A549 (cell line): ENCODE data around the gene PTGFRN. TPM values are rescaled to one million over a fixed set of nuclear protein-coding genes. Genes with fewer than 3 reads are reported as not detected.

Experiments used
- ATAC-seq, 2 experiments: fragments of 200-7000 bp in 1 of 2; fragments of >200 bp in 1 of 2; cut with Nextera tagmentation in 1 of 2; cut with Tn5 transposase in 1 of 2; 3 replicates each; pipeline versions ENCODE4 v1.8.0 to v1.9.1; 2018 to 2020; ENCODE audit warnings: mild to moderate bottlenecking in 1 of 2, moderate library complexity in 1 of 2
- CTCF ChIA-PET: fragments of 300-600 bp; sonication (Branson Sonifier 250); formaldehyde crosslinking; extraction: SDS; loops from one replicate; lab custom pipeline; 2021; ENCODE audit warnings: antibody characterized with exemption, inconsistent platforms; lab: Yijun Ruan, JAX
- POLR2A ChIA-PET: fragments of 350-600 bp; formaldehyde crosslinking; extraction: SDS; loops from one replicate; lab custom pipeline; 2021; ENCODE audit warnings: antibody characterized with exemption, inconsistent platforms; lab: Yijun Ruan, JAX
- DNase-seq, 2 experiments: peaks; one replicate each; pipeline versions ENCODE4 v3.0.0 to v3.0.0-alpha.2; 2011 to 2016; ENCODE audit warnings: low read depth in 1 of 2, low spot score in 1 of 2
- FAIRE-seq: peaks from 2 replicates; lab custom pipeline; 2011; peaks lifted over from hg19 to GRCh38; lab: Jason Lieb, UNC
- H3K27ac ChIP-seq, 2 experiments: fragments of >200 bp; sonication (Bioruptor Twin); formaldehyde crosslinking; 3 replicates each; pipeline ENCODE4 v1.5.1; 2016 to 2017
- H3K4me1 ChIP-seq: fragments of >200 bp; sonication (Bioruptor Twin); formaldehyde crosslinking; 3 replicates; pipeline ENCODE4 v1.6.1; 2016
- H3K4me2 ChIP-seq: fragments of >200 bp; sonication (Bioruptor Twin); formaldehyde crosslinking; 3 replicates; pipeline ENCODE4 v1.6.1; 2016
- H3K4me3 ChIP-seq: fragments of >200 bp; sonication (Bioruptor Twin); formaldehyde crosslinking; 3 replicates; pipeline ENCODE4 v1.5.1; 2016
- H3K9me3 ChIP-seq: fragments of >200 bp; sonication (Bioruptor Twin); formaldehyde crosslinking; 3 replicates; pipeline ENCODE4 v1.6.1; 2016
- BCL3 ChIP-seq: fragments of >200 bp; sonication (Bioruptor Twin); formaldehyde crosslinking; IDR thresholded peaks from 3 replicates; pipeline ENCODE4 v1.6.1; 2016
- BHLHE40 ChIP-seq: IDR thresholded peaks from 2 replicates; pipeline ENCODE4 v1.6.1; 2012; ENCODE audit warnings: low read depth, low read length, inconsistent platforms
- CHD4 ChIP-seq: fragments of 200-600 bp; sonication (generic); IDR thresholded peaks from 2 replicates; pipeline ENCODE4 v1.6.1; 2016; ENCODE audit warnings: antibody characterized with exemption, mild to moderate bottlenecking, borderline replicate concordance
- EHF ChIP-seq: fragments of 250-450 bp; sonication (Bioruptor Pico); IDR thresholded peaks from 2 replicates; pipeline ENCODE4 v1.5.0; 2020; ENCODE audit warnings: mild to moderate bottlenecking
- ELK1 ChIP-seq: fragments of 150-350 bp; IDR thresholded peaks from 2 replicates; pipeline ENCODE4 v1.6.1; 2014; ENCODE audit warnings: low read depth, mild to moderate bottlenecking, low read length
- FOSB ChIP-seq: fragments of 250-450 bp; sonication (Bioruptor Pico); IDR thresholded peaks from 2 replicates; pipeline ENCODE4 v1.5.0; 2020; ENCODE audit warnings: mild to moderate bottlenecking, moderate library complexity
- FOXS1 ChIP-seq: fragments of 250-450 bp; sonication (Bioruptor Pico); IDR thresholded peaks from 2 replicates; pipeline ENCODE4 v1.5.0; 2020; ENCODE audit warnings: mild to moderate bottlenecking, moderate library complexity
- GATA3 ChIP-seq: IDR thresholded peaks from 2 replicates; pipeline ENCODE4 v1.6.1; 2012; ENCODE audit warnings: borderline replicate concordance
- HDAC2 ChIP-seq: fragments of 200-600 bp; sonication (generic); IDR thresholded peaks from 2 replicates; pipeline ENCODE4 v1.6.1; 2016
- HEYL ChIP-seq: fragments of 250-450 bp; sonication (Bioruptor Pico); IDR thresholded peaks from 2 replicates; pipeline ENCODE4 v1.8.0; 2021; ENCODE audit warnings: mild to moderate bottlenecking, moderate library complexity
- HOXB5 ChIP-seq: fragments of 250-450 bp; sonication (Bioruptor Pico); IDR thresholded peaks from 2 replicates; pipeline ENCODE4 v1.5.0; 2020; ENCODE audit warnings: mild to moderate bottlenecking, moderate library complexity
- JUN ChIP-seq, 2 experiments: fragments of >200 bp; sonication (Bioruptor Twin); formaldehyde crosslinking; IDR thresholded peaks; 2 replicates in 1 of 2; 3 replicates in 1 of 2; pipeline ENCODE4 v1.6.1; 2016 to 2017
- JUNB ChIP-seq: fragments of >200 bp; sonication (Bioruptor Twin); formaldehyde crosslinking; IDR thresholded peaks from 2 replicates; pipeline ENCODE4 v1.6.1; 2016
- KDM5A ChIP-seq: fragments of 200-600 bp; sonication (generic); IDR thresholded peaks from 2 replicates; pipeline ENCODE4 v1.6.1; 2016; ENCODE audit warnings: antibody characterized with exemption, mild to moderate bottlenecking
- MAFK ChIP-seq: fragments of 450-650 bp; IDR thresholded peaks from 2 replicates; pipeline ENCODE4 v1.6.1; 2014; ENCODE audit not compliant: partially characterized antibody
- NPAS2 ChIP-seq: fragments of 250-450 bp; sonication (Bioruptor Pico); IDR thresholded peaks from 2 replicates; pipeline ENCODE4 v1.8.0; 2022; ENCODE audit warnings: mild to moderate bottlenecking, moderate library complexity, borderline replicate concordance
- PBX3 ChIP-seq: IDR thresholded peaks from 2 replicates; pipeline ENCODE4 v1.6.1; 2012
- PHF8 ChIP-seq: fragments of 200-600 bp; sonication (generic); IDR thresholded peaks from 2 replicates; pipeline ENCODE4 v1.6.1; 2016; ENCODE audit warnings: low read depth, mild to moderate bottlenecking, antibody characterized with exemption, moderate library complexity, borderline replicate concordance
- POLR2A ChIP-seq: IDR thresholded peaks from 2 replicates; pipeline ENCODE4 v1.6.1; 2012; ENCODE audit warnings: mild to moderate bottlenecking, low read length
- POLR2AphosphoS2 ChIP-seq: conservative IDR thresholded peaks from 2 replicates; pipeline ENCODE4 v1.6.1; 2012; ENCODE audit warnings: low read length, improper control_type of control experiment, inconsistent platforms
- RAD21 ChIP-seq, 2 experiments: fragments of >200 bp in 1 of 2; sonication (Bioruptor Twin) in 1 of 2; formaldehyde crosslinking in 1 of 2; IDR thresholded peaks in 1 of 2; conservative IDR thresholded peaks in 1 of 2; 2 replicates in 1 of 2; 3 replicates in 1 of 2; pipeline ENCODE4 v1.6.1; 2012 to 2018; ENCODE audit warnings: inconsistent platforms in 1 of 2
- RCOR1 ChIP-seq: fragments of 150-350 bp; IDR thresholded peaks from 2 replicates; pipeline ENCODE4 v1.6.1; 2014; ENCODE audit warnings: antibody characterized with exemption, low read length, low read depth
- RFX5 ChIP-seq: fragments of 450-650 bp; IDR thresholded peaks from 2 replicates; pipeline ENCODE4 v1.7.1; 2014; ENCODE audit warnings: antibody characterized with exemption, mild to moderate bottlenecking, moderate library complexity
- RNF2 ChIP-seq: fragments of 200-600 bp; sonication (generic); IDR thresholded peaks from 2 replicates; pipeline ENCODE4 v1.6.1; 2016; ENCODE audit warnings: low read depth, mild to moderate bottlenecking, antibody characterized with exemption, moderate library complexity, borderline replicate concordance
- SMC3 ChIP-seq: fragments of >200 bp; sonication (Bioruptor Twin); formaldehyde crosslinking; IDR thresholded peaks from 3 replicates; pipeline ENCODE4 v1.6.1; 2018; ENCODE audit warnings: inconsistent platforms
- TP53 ChIP-seq: fragments of 250-450 bp; sonication (Bioruptor Pico); IDR thresholded peaks from 2 replicates; pipeline ENCODE4 v1.5.0; 2021; ENCODE audit warnings: mild to moderate bottlenecking, moderate library complexity
- ZFP36 ChIP-seq: fragments of 450-650 bp; IDR thresholded peaks from 2 replicates; pipeline ENCODE4 v1.6.1; 2014; ENCODE audit warnings: borderline replicate concordance; ENCODE audit not compliant: partially characterized antibody
- ZNF302 ChIP-seq: fragments of 250-450 bp; sonication (Bioruptor Pico); IDR thresholded peaks from 2 replicates; pipeline ENCODE4 v1.9.0; 2021; ENCODE audit warnings: inconsistent platforms, mild to moderate bottlenecking, moderate library complexity
- ZSCAN20 ChIP-seq: fragments of 250-450 bp; sonication (Bioruptor Pico); IDR thresholded peaks from 2 replicates; pipeline ENCODE4 v1.8.0; 2022; ENCODE audit warnings: mild to moderate bottlenecking, moderate library complexity
- WGBS: methylation state at CpG from one replicate; pipeline ENCODE4 v1.1.6; 2017; ENCODE audit errors: missing lambda C conversion rate; 5-methylcytosine and 5-hydroxymethylcytosine counted together
- polyA plus RNA-seq, 4 experiments: library from polyadenylated mRNA; depleted of rRNA in 3 of 4; stranded (reverse); fragments of >200 nt; fragmentation: RNase III in 1 of 4; extraction: RNeasy Plus Mini Kit Qiagen cat#74134 plus additional on column Dnase treatment in 1 of 4; gene quantifications; 2 replicates in 3 of 4; 3 replicates in 1 of 4; pipeline ENCODE4 v1.2.3, GENCODE V29; 2011 to 2017
- TF ChIP-seq, protein P1 (sequence below): IDR thresholded peaks from 2 replicates; pipeline ENCODE4 v1.6.1; 2012; ENCODE audit warnings: low read depth, borderline replicate concordance
- TF ChIP-seq, protein P2 (sequence below): fragments of 250-450 bp; sonication (Bioruptor Pico); IDR thresholded peaks from 2 replicates; pipeline ENCODE4 v1.5.0; 2020; ENCODE audit warnings: low read depth, mild to moderate bottlenecking, moderate library complexity
- TF ChIP-seq, protein P3 (sequence below): fragments of >200 bp; sonication (Bioruptor Twin); formaldehyde crosslinking; IDR thresholded peaks from 2 replicates; pipeline ENCODE4 v1.6.1; 2016

Gene PTGFRN
- polyA plus RNA-seq, 2 of the 4 experiments (the other 2 are of a cell fraction) = 17.4 to 39.0 TPM

DNA sequence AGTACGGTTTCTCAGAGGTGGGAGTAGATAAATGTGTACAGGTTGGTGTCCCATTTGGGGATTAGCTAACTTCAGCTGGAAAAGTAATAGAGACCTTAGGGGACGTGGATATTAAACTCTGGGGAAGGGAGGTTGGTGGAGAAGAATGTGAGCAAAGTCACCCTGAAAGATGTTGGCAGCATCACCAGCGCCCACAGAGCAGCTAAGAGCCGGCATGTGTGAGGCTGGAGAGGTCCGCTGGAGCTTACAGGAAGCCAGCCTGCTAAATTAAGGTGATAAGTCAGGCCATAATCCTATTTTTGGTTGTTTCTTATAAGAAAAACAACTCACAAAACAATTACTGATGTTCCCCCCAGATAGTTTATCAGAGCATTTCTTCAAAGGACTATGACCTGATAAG lies 12.2 kb downstream of the PTGFRN start:
- FAIRE-seq = no peak

DNA sequence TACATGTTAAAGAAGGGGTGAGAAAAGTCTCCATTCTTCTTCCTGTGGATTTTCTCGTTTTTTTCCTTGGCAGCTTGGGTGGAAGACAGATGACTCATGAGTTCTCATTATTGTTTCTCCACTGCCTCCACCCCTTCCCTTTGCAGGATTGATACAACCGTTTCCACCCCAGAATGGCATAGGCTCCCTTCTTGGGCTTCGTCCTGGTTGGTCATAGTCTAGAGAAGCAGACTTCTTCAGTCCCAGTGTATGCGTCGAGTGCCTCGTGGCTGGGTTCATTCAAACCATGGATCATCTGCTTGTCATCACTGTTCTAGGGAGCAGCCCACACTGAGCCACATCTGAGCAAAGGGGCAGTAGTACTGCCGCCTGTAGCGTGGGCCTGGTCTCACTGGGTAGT lies 13.7 kb downstream of the PTGFRN start:
- H3K9me3 ChIP-seq = no peaks in the 10 kb centered on the region
- H3K27ac ChIP-seq = no peak overlapping the region
- ATAC-seq (no peak), FAIRE-seq (no peak), DNase-seq (no peak)
- H3K4me2 ChIP-seq = no peak overlapping the region
- ChIA-PET CTCF (no interaction called here), POLR2A (no interaction called here)
- no peak overlapping the region for H3K4me3 ChIP-seq
- H3K4me1 ChIP-seq = peaks cover 24% of the 10 kb centered on the region
- TF ChIP-seq CHD4 (no peak), NPAS2 (CRISPR knock-in tag) (no peak), GATA3 (no peak), PHF8 (no peak), RFX5 (no peak), ZNF302 (CRISPR knock-in tag) (no peak), POLR2AphosphoS2 (no peak), KDM5A (no peak), TP53 (CRISPR knock-in tag) (no peak), JUN (IDR thresholded peaks at IDR 0.05) (no peak), POLR2A (no peak), ELK1 (no peak), HDAC2 (no peak), RNF2 (no peak), ZSCAN20 (no peak), MAFK (no peak), RCOR1 (no peak), JUNB (no peak)
- TF ChIP-seq, protein P1, sequence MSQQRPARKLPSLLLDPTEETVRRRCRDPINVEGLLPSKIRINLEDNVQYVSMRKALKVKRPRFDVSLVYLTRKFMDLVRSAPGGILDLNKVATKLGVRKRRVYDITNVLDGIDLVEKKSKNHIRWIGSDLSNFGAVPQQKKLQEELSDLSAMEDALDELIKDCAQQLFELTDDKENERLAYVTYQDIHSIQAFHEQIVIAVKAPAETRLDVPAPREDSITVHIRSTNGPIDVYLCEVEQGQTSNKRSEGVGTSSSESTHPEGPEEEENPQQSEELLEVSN = no peak
- 28% methylated on average over 3 of the region's 8 CpGs for WGBS

More for the DNA sequence above, 12.2 kb downstream of the PTGFRN start:
- peaks cover 24% of the 10 kb centered on the region for H3K4me1 ChIP-seq
- ATAC-seq = no peak
- no peak overlapping the region for H3K27ac ChIP-seq
- no peak overlapping the region; the same call in 2 of the 3 replicates for H3K4me2 ChIP-seq
- TF ChIP-seq FOXS1 (CRISPR knock-in tag) (no peak), PBX3 (no peak), HDAC2 (no peak), JUNB (no peak), HEYL (CRISPR knock-in tag) (no peak), TP53 (CRISPR knock-in tag) (no peak), FOSB (CRISPR knock-in tag) (no peak), EHF (no peak), SMC3 (no peak), RAD21 (conservative IDR thresholded peaks at IDR 0.05 in 1 of 2, IDR thresholded peaks at IDR 0.05 in 1 of 2) (no peak), RCOR1 (no peak), GATA3 (no peak), HOXB5 (CRISPR knock-in tag) (no peak), BCL3 (no peak), ZFP36 (no peak), BHLHE40 (no peak)
- TF ChIP-seq, protein P2, sequence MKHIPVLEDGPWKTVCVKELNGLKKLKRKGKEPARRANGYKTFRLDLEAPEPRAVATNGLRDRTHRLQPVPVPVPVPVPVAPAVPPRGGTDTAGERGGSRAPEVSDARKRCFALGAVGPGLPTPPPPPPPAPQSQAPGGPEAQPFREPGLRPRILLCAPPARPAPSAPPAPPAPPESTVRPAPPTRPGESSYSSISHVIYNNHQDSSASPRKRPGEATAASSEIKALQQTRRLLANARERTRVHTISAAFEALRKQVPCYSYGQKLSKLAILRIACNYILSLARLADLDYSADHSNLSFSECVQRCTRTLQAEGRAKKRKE (CRISPR knock-in tag) = no peak
- TF ChIP-seq, protein P3, sequence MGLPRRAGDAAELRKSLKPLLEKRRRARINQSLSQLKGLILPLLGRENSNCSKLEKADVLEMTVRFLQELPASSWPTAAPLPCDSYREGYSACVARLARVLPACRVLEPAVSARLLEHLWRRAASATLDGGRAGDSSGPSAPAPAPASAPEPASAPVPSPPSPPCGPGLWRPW = no peak
- H3K4me3 ChIP-seq = no peak overlapping the region
- POLR2A ChIA-PET = no interaction called here
- CTCF ChIA-PET = interaction anchor here (0.5 kb wide), 1 partner anchor 196 kb away, joined by 4 read pairs; no protein-coding TSS in a partner anchor
- DNase-seq = no peak
- 94% methylated on average over 5 of the region's 5 CpGs for WGBS
- no peaks in the 10 kb centered on the region for H3K9me3 ChIP-seq
